Lower leg skin (tissue), 4 donors: Measurements from ENCODE around the gene PRSS36. TPM values are rescaled to one million over a fixed set of nuclear protein-coding genes. Genes with fewer than 3 reads are reported as not detected.

Experiments used
- DNase-seq, 2 donors: peaks; one replicate each; pipeline ENCODE4 v3.0.0-alpha.2; 2019; ENCODE audit warnings: low spot score in 2 of 2
- H3K4me3 ChIP-seq: fragments of 200-600 bp; sonication (generic); 2 replicates; pipeline ENCODE4 v1.5.1; 2017; ENCODE audit warnings: mild to moderate bottlenecking, low read depth; ENCODE audit not compliant: poor library complexity, severe bottlenecking
- CTCF ChIP-seq, 3 donors: fragments of 450-650 bp; IDR thresholded peaks; one replicate each; pipeline ENCODE4 v1.5.1; 2016; ENCODE audit warnings: antibody characterized with exemption in 3 of 3, mild to moderate bottlenecking in 3 of 3, moderate library complexity in 2 of 3
- POLR2A ChIP-seq, 2 donors: fragments of 450-650 bp; IDR thresholded peaks; one replicate each; pipeline ENCODE4 v1.6.1; 2016 to 2017; ENCODE audit warnings: antibody characterized with exemption in 2 of 2, mild to moderate bottlenecking in 1 of 2, moderate library complexity in 1 of 2
- WGBS, 2 donors: methylation state at CpG; one replicate each; pipeline ENCODE4 v1.1.5; 2018; 5-methylcytosine and 5-hydroxymethylcytosine counted together
- intact Hi-C: fragments of 100-400 bp; cut with DNase I; formaldehyde crosslinking; loops from one replicate; pipeline ENCODE4 v1.15.0; 2023; ENCODE audit warnings: low total_unique reads
- total RNA-seq, 4 donors: library from RNA; depleted of rRNA; stranded (reverse); fragments of >200 nt; gene quantifications; one replicate each; pipeline ENCODE4 v1.1.0, GENCODE V29; 2016

Gene PRSS36
- total RNA-seq, 4 donors from 2014 or later, result 2.3 to 10.5 (median 3.3) TPM

- 40 to 52% methylated on average over 5 of the region's 5 CpGs for WGBS, 2 donors
- DNase-seq, result no peak
- TF ChIP-seq POLR2A (IDR thresholded peaks at IDR 0.05) (no peak), CTCF (IDR thresholded peaks at IDR 0.05) (no peak)
- intact Hi-C loops, result no loop called here
- H3K4me3 ChIP-seq, result no peak overlapping the region
These were observed 15.7 kb downstream of the PRSS36 start for GRCh38 chr16:31134091-31134571.

- H3K4me3 ChIP-seq, result no peak overlapping the region
These were observed 16.8 kb downstream of the PRSS36 start for GRCh38 chr16:31133046-31133501.

GRCh38 chr16:31132303-31132979 is 17.4 kb downstream of the PRSS36 start:
- 62 to 78% methylated on average over 17 to 20 of the region's 20 CpGs for WGBS, 2 donors
- no peak overlapping the region for H3K4me3 ChIP-seq
- TF ChIP-seq CTCF (IDR thresholded peaks at IDR 0.05) (no peak), POLR2A (IDR thresholded peaks at IDR 0.05) (no peak)
- intact Hi-C loops, result no loop called here
- DNase-seq, result no peak

More at GRCh38 chr16:31133046-31133501, 16.8 kb downstream of the PRSS36 start:
- 86 to 93% methylated on average over 5 to 6 of the region's 6 CpGs for WGBS, 2 donors
- no peak for DNase-seq
- TF ChIP-seq CTCF (IDR thresholded peaks at IDR 0.05), result no peak
- TF ChIP-seq POLR2A (IDR thresholded peaks at IDR 0.05), result no peak
- intact Hi-C loops, result no loop called here

- TF ChIP-seq POLR2A (IDR thresholded peaks at IDR 0.05) (no peak), CTCF (IDR thresholded peaks at IDR 0.05) (no peak)
- 45 to 63% methylated on average over 4 to 5 of the region's 5 CpGs for WGBS, 2 donors
- intact Hi-C loops, result no loop called here
- no peak overlapping the region for H3K4me3 ChIP-seq
- DNase-seq, result no peak
These were observed 18.0 kb downstream of the PRSS36 start for GRCh38 chr16:31131841-31132271.

- no peak for TF ChIP-seq POLR2A (IDR thresholded peaks at IDR 0.05)
- TF ChIP-seq CTCF (IDR thresholded peaks at IDR 0.05), result no peak
- intact Hi-C loops, result no loop called here
- WGBS, 2 donors, result 59 to 67% methylated on average over 9 to 11 of the region's 11 CpGs
- no peak overlapping the region for H3K4me3 ChIP-seq
- DNase-seq, result no peak
These were observed 18.4 kb downstream of the PRSS36 start for GRCh38 chr16:31131416-31131815.
